Stomach smooth muscle (tissue), 2 donors: Measurements from ENCODE around the gene PAGE2B.

Experiments used
- H3K27ac ChIP-seq: one replicate; pipeline ENCODE4 v1.7.0; 2013; ENCODE audit warnings: mild to moderate bottlenecking, low read length, inconsistent platforms
- H3K27me3 ChIP-seq, 2 donors: one replicate each; pipeline ENCODE4 v1.7.0; 2013; ENCODE audit warnings: low read length in 2 of 2; ENCODE audit not compliant: insufficient read depth in 2 of 2, control insufficient read depth in 1 of 2
- H3K36me3 ChIP-seq, 2 donors: one replicate each; pipeline ENCODE4 v1.7.0; 2013; ENCODE audit warnings: low read length in 2 of 2; ENCODE audit not compliant: control insufficient read depth in 2 of 2, insufficient read depth in 2 of 2
- H3K4me1 ChIP-seq: one replicate; pipeline ENCODE4 v1.7.0; 2013; ENCODE audit warnings: low read length; ENCODE audit not compliant: control insufficient read depth, insufficient read depth
- H3K4me3 ChIP-seq, 2 donors: one replicate each; pipeline ENCODE4 v1.7.0; 2013; ENCODE audit warnings: low read length in 2 of 2
- H3K9ac ChIP-seq, 2 donors: one replicate each; pipeline ENCODE4 v1.7.0; 2013; ENCODE audit warnings: low read length in 2 of 2, mild to moderate bottlenecking in 1 of 2
- H3K9me3 ChIP-seq, 2 donors: one replicate each; pipeline ENCODE4 v1.7.0; 2013; ENCODE audit warnings: low read length in 2 of 2; ENCODE audit not compliant: control insufficient read depth in 2 of 2
- donor health status: healthy.
- donor health status: Pancreatic carcinoma.

The PAGE2B gene

DNA sequence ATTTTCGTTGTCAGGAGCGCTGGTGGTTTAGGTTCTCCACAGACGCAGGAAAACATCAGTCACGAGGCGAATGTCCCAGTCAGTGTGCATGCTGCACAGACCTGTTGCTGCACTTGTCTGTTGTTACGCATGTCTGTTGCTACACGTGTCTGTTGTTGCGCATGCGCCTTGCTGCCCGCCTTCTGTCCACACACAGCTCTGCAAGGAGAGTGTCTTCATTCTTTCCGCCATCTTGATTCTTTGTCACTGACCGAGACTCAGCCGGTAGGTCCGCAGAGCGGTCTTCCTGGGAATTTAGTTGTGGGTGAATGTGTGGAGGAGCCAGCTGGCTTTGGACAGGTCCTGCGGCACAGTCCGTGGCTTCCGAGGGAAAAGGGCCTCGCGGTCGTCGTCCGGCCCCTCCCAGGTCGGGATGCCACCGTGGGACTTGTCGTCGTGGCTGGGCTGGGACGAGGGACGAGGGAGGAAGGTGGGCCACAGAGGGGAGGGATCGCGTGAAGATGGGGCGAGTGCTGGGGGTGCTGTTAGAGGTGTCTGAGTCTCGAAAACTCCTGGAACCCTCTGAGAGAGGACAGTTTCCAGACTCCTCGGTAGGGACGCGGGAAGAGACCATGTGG, at the start of gene PAGE2B:
PAGE2B (plus strand) TSS at position 180 of the 617 bp plus-strand sequence. CDS start 1,012 bp downstream, outside the sequence.
- Histone ChIP-seq H3K9ac (no peak within 1 kb of the TSS), H3K4me1 (no peaks in the 10 kb centered on the region), H3K4me3 (no peak within 1 kb of the TSS), H3K27me3 (peaks cover 0 to 12% of the 10 kb centered on the region in 2 donors), H3K27ac (no peak within 1 kb of the TSS), H3K9me3 (no peaks in the 10 kb centered on the region), H3K36me3 (no peaks in the 10 kb centered on the region)

DNA sequence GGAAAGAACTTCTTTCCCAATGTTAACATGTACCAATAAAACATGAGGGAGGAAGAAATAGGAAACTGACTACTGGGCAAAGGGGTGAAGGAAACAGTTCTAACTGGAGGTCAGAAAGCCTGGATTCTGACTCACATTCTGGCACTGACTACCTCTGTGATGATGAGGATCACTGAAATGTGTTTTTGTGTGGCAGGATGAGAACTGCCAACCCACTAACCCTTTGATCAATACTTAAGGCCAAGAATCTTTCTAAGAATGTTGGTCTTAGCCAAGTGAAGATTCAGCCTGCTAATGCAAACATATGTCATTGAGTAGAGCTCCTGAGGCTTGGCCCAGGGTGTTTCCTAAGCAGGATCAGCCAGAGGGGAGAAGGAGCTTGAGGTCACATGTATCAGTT, 48.7 kb upstream of the PAGE2B start:
- Histone ChIP-seq H3K27ac (no peak overlapping the region), H3K9ac (no peak overlapping the region), H3K27me3 (peaks cover 0 to 15% of the 10 kb centered on the region in 2 donors), H3K4me3 (no peak overlapping the region), H3K36me3 (no peaks in the 10 kb centered on the region), H3K4me1 (no peaks in the 10 kb centered on the region), H3K9me3 (no peaks in the 10 kb centered on the region)

DNA sequence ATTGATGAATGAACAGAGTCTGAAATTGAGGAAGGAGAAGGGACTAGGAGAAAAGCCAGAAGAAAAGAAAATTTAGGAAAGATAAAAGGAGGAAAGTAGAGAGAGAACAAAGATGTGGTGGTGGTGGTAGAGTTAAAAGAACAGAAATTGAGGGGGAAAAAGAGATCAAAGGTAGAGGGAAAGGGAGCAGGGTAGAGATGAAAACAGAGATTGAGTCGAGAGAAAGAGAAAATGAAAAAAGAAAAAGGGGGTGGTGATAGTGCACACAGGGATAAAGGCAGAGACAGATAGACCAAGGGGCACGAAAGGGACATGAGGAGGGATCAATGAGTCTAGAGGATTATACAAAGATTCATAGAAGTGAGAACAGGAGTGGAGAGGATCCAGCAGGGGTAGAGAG, 48.0 kb upstream of the PAGE2B start:
- no peaks in the 10 kb centered on the region for H3K9me3 ChIP-seq
- H3K4me1 ChIP-seq: no peaks in the 10 kb centered on the region
- peaks cover 0 to 15% of the 10 kb centered on the region in 2 donors for H3K27me3 ChIP-seq
- H3K4me3 ChIP-seq: no peak overlapping the region
- no peaks in the 10 kb centered on the region for H3K36me3 ChIP-seq
- H3K27ac ChIP-seq: no peak overlapping the region
- no peak overlapping the region for H3K9ac ChIP-seq

- Histone ChIP-seq H3K27me3 (peaks cover 0 to 15% of the 10 kb centered on the region in 2 donors), H3K9me3 (no peaks in the 10 kb centered on the region), H3K9ac (no peak overlapping the region), H3K4me1 (no peaks in the 10 kb centered on the region), H3K27ac (no peak overlapping the region), H3K36me3 (no peaks in the 10 kb centered on the region), H3K4me3 (no peak overlapping the region)
These were observed 46.8 kb upstream of the PAGE2B start for GRCh38 chrX:55028040-55028439.

GRCh38 chrX:55028611-55029010, 46.2 kb upstream of the PAGE2B start:
- H3K9ac ChIP-seq: no peak overlapping the region
- peaks cover 0 to 16% of the 10 kb centered on the region in 2 donors for H3K27me3 ChIP-seq
- no peaks in the 10 kb centered on the region for H3K9me3 ChIP-seq
- no peaks in the 10 kb centered on the region for H3K36me3 ChIP-seq
- no peak overlapping the region for H3K4me3 ChIP-seq
- no peaks in the 10 kb centered on the region for H3K4me1 ChIP-seq
- H3K27ac ChIP-seq: no peak overlapping the region

- H3K9me3 ChIP-seq: no peaks in the 10 kb centered on the region
- no peaks in the 10 kb centered on the region for H3K4me1 ChIP-seq
- H3K36me3 ChIP-seq: no peaks in the 10 kb centered on the region
- H3K9ac ChIP-seq: no peak overlapping the region
- H3K27ac ChIP-seq: no peak overlapping the region
- H3K4me3 ChIP-seq: no peak overlapping the region
- H3K27me3 ChIP-seq: peaks cover 0 to 15% of the 10 kb centered on the region in 2 donors
These were observed 45.5 kb upstream of the PAGE2B start for GRCh38 chrX:55029291-55029690.

DNA sequence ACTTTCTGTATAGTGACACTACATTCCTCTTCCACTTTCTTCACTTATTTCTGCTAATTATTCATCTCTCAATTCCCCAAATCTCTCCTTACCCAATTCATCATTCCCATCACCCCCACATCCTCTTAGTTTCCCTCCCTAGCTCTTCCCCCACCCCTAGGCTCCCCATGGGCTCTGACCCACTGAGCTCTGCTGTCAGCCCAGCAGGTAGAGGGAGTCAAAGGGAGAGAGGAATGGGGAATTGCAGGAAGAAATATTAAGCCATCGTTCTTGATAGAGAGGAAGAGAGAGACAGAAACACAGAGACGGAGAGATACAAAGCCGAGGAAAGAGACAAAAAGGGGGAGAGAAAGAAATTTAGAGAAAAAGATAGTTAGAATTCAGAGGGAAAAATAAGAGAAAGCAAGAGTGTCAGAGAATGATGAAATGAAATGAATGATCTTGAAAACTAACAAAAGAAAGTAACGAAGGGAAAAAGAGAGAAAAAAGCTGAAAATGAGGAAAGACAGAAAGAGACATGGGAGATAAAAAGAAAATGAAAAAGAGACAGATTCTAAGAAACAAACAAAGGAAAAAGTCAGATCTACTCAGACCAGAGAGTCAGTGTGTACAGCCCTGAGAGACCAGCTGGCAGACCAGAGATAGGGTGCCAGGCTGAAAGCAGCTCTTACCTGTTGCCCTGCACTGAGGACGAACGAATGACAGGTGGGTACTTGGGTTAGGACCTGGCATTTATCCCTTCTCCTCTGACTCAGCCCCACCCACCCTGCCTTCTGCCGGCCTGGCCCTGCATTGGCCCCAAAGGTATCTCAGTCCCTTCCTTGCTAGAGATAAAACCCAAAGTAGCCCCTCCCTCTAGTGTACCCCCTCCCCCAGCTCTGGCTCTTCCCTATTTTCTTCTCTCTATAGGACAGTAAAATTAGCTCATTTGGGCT, 44.3 kb upstream of the PAGE2B start, which contains the start of gene ALAS2:
ALAS2 (minus strand) TSS at position 707 of the 935 bp plus-strand sequence. CDS start 4,977 bp downstream, outside the sequence.
- H3K4me3 ChIP-seq: no peak within 1 kb of the TSS
- H3K27ac ChIP-seq: no peak within 1 kb of the TSS
- H3K4me1 ChIP-seq: no peaks in the 10 kb centered on the region
- peaks cover 0 to 15% of the 10 kb centered on the region in 2 donors for H3K27me3 ChIP-seq
- no peak within 1 kb of the TSS for H3K9ac ChIP-seq
- no peaks in the 10 kb centered on the region for H3K36me3 ChIP-seq
- no peaks in the 10 kb centered on the region for H3K9me3 ChIP-seq

- Histone ChIP-seq H3K9ac (no peak overlapping the region), H3K4me1 (no peaks in the 10 kb centered on the region), H3K9me3 (no peaks in the 10 kb centered on the region), H3K27ac (no peak overlapping the region), H3K4me3 (no peak overlapping the region), H3K36me3 (no peaks in the 10 kb centered on the region), H3K27me3 (peaks cover 0 to 5% of the 10 kb centered on the region in 2 donors)
These were observed 41.4 kb upstream of the PAGE2B start for GRCh38 chrX:55033429-55033828.

DNA sequence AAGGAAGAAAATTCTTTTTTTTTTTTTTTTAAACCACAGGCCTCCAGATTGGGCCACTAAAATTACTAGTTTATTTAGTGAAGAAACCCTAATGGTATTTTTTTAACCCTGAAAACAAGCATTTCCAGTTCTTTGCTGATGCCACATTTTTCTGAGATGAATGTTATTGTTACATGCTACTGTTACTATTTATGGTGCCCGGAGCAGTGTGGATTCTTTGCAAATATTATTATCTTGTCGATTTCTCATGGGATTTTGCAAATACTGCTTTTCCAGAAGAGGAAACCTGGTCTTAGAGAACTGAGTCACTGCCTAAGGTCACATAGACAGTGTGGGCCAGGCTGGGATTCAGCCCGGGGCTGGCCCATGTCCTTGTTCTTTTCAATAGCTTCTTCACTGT, 35.4 kb upstream of the PAGE2B start:
- H3K9ac ChIP-seq: no peak overlapping the region

DNA sequence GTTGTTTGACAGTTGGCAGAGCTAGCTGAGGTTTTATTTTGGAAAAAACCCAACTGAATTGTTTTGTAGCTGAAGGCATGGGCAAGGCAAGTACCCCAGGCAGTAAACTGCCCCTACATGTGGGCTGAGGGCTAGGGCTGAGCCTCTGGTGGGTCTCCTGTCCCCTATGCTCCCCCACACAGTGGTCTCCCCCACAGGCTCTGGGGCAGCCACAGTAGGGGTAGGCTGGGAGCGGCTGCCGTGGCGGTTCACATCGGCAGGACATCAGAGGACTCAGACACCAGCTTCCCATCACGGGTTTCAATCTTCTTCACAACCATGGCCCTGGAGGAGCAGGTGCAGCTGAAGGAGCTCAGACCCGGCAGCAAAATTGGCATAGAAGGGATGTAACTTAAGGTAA, 33.3 kb upstream of the PAGE2B start:
- Histone ChIP-seq H3K36me3 (no peaks in the 10 kb centered on the region), H3K27ac (no peak overlapping the region), H3K9ac (no peak overlapping the region), H3K4me1 (no peaks in the 10 kb centered on the region), H3K4me3 (no peak overlapping the region), H3K9me3 (no peaks in the 10 kb centered on the region), H3K27me3 (no peaks in the 10 kb centered on the region)

More for the DNA sequence above, 35.4 kb upstream of the PAGE2B start:
- no peak overlapping the region for H3K4me3 ChIP-seq
- no peak overlapping the region for H3K27ac ChIP-seq
- no peaks in the 10 kb centered on the region for H3K36me3 ChIP-seq
- H3K4me1 ChIP-seq: no peaks in the 10 kb centered on the region
- H3K9me3 ChIP-seq: no peaks in the 10 kb centered on the region
- no peaks in the 10 kb centered on the region for H3K27me3 ChIP-seq
